Measurements from ENCODE around the gene BCAR1. TPM values are rescaled to one million over a fixed set of nuclear protein-coding genes. Genes with fewer than 3 reads are reported as not detected.

The BCAR1 gene
- total and polyA plus RNA-seq, 2 of the 13 experiments (the other 11 are each of a cell fraction or from before 2014, with no cell fraction given): 48.1 to 51.7 TPM

DNA sequence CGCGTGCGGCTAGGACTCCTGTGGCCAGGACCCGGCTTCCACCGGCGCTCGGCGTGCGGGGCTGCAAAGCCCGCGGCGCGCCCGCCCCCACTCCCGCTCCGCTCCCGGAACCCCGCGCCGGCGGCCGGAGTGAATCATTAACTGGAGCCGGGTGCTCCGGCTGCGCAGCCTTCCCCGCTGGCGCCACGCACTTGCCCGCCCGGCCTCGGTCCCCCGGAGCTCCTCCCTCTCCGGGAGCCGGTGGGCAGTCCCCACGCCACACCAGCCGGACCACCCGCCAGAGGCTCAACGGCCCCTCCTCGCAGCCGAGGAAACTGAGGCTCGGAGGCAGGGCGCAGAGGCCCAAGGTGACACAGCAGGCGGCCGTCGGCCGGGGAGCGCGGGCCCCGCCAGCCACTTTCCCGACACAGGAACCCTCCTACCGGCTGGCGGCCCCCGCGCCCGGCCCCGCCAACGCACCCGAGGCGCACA, 580 bp downstream of the BCAR1 start (continued):
- TF ChIP-seq ZNF609 (CRISPR knock-in tag; IDR thresholded peaks at IDR 0.05; ENCODE audit: borderline replicate concordance) (peak; percentile 24), SKI (IDR thresholded peaks at IDR 0.05; ENCODE audit: partially characterized antibody) (peak; percentile 42), ZNF414 (CRISPR knock-in tag; IDR thresholded peaks at IDR 0.05) (peak; percentile 91; the same call in 1 of the 2 replicates), RORA (CRISPR knock-in tag; IDR thresholded peaks at IDR 0.05) (no peak), ZXDC (CRISPR knock-in tag; IDR thresholded peaks at IDR 0.05) (no peak), ARID4A (CRISPR knock-in tag; IDR thresholded peaks at IDR 0.05; ENCODE audit: borderline replicate concordance) (peak; percentile 88), KLF16 (CRISPR knock-in tag; IDR thresholded peaks at IDR 0.05) (no peak; a peak in 1 of 4 replicates), MED8 (CRISPR knock-in tag; IDR thresholded peaks at IDR 0.05; ENCODE audit: insufficient replicate concordance) (peak; percentile 11), NFE2L1 (CRISPR knock-in tag; IDR thresholded peaks at IDR 0.05; ENCODE audit: borderline replicate concordance) (no peak), HNRNPUL1 (IDR thresholded peaks at IDR 0.05; ENCODE audit: low read depth, low read length) (peak; percentile 100)
- TF ChIP-seq, protein P1, sequence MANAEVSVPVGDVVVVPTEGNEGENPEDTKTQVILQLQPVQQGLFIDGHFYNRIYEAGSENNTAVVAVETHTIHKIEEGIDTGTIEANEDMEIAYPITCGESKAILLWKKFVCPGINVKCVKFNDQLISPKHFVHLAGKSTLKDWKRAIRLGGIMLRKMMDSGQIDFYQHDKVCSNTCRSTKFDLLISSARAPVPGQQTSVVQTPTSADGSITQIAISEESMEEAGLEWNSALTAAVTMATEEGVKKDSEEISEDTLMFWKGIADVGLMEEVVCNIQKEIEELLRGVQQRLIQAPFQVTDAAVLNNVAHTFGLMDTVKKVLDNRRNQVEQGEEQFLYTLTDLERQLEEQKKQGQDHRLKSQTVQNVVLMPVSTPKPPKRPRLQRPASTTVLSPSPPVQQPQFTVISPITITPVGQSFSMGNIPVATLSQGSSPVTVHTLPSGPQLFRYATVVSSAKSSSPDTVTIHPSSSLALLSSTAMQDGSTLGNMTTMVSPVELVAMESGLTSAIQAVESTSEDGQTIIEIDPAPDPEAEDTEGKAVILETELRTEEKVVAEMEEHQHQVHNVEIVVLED (CRISPR knock-in tag; IDR thresholded peaks at IDR 0.05; ENCODE audit: borderline replicate concordance): peak; percentile 16; the same call in 1 of the 2 replicates
- TF ChIP-seq, protein P2, sequence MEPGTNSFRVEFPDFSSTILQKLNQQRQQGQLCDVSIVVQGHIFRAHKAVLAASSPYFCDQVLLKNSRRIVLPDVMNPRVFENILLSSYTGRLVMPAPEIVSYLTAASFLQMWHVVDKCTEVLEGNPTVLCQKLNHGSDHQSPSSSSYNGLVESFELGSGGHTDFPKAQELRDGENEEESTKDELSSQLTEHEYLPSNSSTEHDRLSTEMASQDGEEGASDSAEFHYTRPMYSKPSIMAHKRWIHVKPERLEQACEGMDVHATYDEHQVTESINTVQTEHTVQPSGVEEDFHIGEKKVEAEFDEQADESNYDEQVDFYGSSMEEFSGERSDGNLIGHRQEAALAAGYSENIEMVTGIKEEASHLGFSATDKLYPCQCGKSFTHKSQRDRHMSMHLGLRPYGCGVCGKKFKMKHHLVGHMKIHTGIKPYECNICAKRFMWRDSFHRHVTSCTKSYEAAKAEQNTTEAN (CRISPR knock-in tag; conservative IDR thresholded peaks at IDR 0.05): 0 out of 2 replicates have a peak, but pooled peaks have one; percentile 17

All from HepG2 (cell line).